Globus pallidus (tissue), 1 donor: ENCODE measurements around the gene NOSTRIN.
"Not testable (repeated sequence)": the region's sequence is repeated elsewhere in the genome, so short reads cannot be mapped to it uniquely, and the experiment has no call there.

ENCODE experiments used
- DNase-seq: peaks from one replicate; pipeline ENCODE4 v3.0.0-alpha.2; 2015; ENCODE audit warnings: low spot score

The NOSTRIN gene

GRCh38 chr2:168819829-168820489, 17.5 kb downstream of the NOSTRIN start:
- no peak for DNase-seq

- no peak for DNase-seq
These were observed 19.1 kb downstream of the NOSTRIN start for GRCh38 chr2:168821577-168821976.

- no peak for DNase-seq
These were observed 19.6 kb downstream of the NOSTRIN start for GRCh38 chr2:168821992-168822391.

- no peak for DNase-seq
These were observed 22.7 kb downstream of the NOSTRIN start for GRCh38 chr2:168825126-168825525.

GRCh38 chr2:168830958-168831357, 28.5 kb downstream of the NOSTRIN start:
- DNase-seq, result no peak

- no peak for DNase-seq
These were observed 29.2 kb downstream of the NOSTRIN start for GRCh38 chr2:168831662-168832061.

GRCh38 chr2:168835969-168836368, 33.5 kb downstream of the NOSTRIN start:
- DNase-seq, result no peak

GRCh38 chr2:168841445-168841844, 39.0 kb downstream of the NOSTRIN start:
- DNase-seq, result no peak

GRCh38 chr2:168843253-168843652, 40.8 kb downstream of the NOSTRIN start:
- no peak for DNase-seq

GRCh38 chr2:168848225-168848624, 45.8 kb downstream of the NOSTRIN start:
- DNase-seq, result no peak

- DNase-seq, result no peak
These were observed 47.2 kb downstream of the NOSTRIN start for GRCh38 chr2:168849610-168850009.

- no peak for DNase-seq
These were observed 48.4 kb downstream of the NOSTRIN start for GRCh38 chr2:168850846-168851245.

- no peak for DNase-seq
These were observed 49.4 kb downstream of the NOSTRIN start for GRCh38 chr2:168851674-168852320.

GRCh38 chr2:168852481-168852880, 50.0 kb downstream of the NOSTRIN start:
- no peak for DNase-seq

GRCh38 chr2:168853471-168853870, 51.0 kb downstream of the NOSTRIN start:
- no peak for DNase-seq

- no peak for DNase-seq
These were observed 52.2 kb downstream of the NOSTRIN start for GRCh38 chr2:168854651-168855050.

GRCh38 chr2:168855601-168856000, 53.2 kb downstream of the NOSTRIN start:
- DNase-seq, result no peak

GRCh38 chr2:168858146-168858545, 55.7 kb downstream of the NOSTRIN start:
- no peak for DNase-seq

GRCh38 chr2:168867164-168867563, 64.7 kb downstream of the NOSTRIN start:
- not testable (repeated sequence) for DNase-seq

- not testable (repeated sequence) for DNase-seq
These were observed 67.9 kb downstream of the NOSTRIN start for GRCh38 chr2:168870369-168870768.

GRCh38 chr2:168870824-168871223, 68.4 kb downstream of the NOSTRIN start:
- not testable (repeated sequence) for DNase-seq

GRCh38 chr2:168874368-168875054, 72.1 kb downstream of the NOSTRIN start:
- no peak for DNase-seq

GRCh38 chr2:168882163-168882562, 79.7 kb downstream of the NOSTRIN start:
- DNase-seq, result not testable (repeated sequence)
